Activated CD4-positive, CD25-positive, alpha-beta regulatory T cell treated with anti-CD3 and anti-CD28 coated beads, Interleukin-2, amount 50 U/mL, for 24 hours (primary cell): ENCODE results near the gene PNPLA4.

Experiments used
- ATAC-seq, 2 donors: fragments of 150-1000 bp; cut with Tn5 transposase; one replicate each; pipeline ENCODE4 v1.10.0; 2021; ENCODE audit warnings: mild to moderate bottlenecking in 1 of 2, moderate library complexity in 1 of 2

PNPLA4 gene

GRCh38 chrX:7852166-7852565, 75.0 kb downstream of the PNPLA4 start:
- ATAC-seq: no peak
